ENCODE data around the gene NDUFA3. TPM values are rescaled to one million over a fixed set of nuclear protein-coding genes. Genes with fewer than 3 reads are reported as not detected.
A peak's percentile ranks its signal among the peaks of the same experiment; 100 is the strongest.

NDUFA3 gene
- total RNA-seq, 2 experiments from 2014 or later: 128 to 148 TPM

DNA sequence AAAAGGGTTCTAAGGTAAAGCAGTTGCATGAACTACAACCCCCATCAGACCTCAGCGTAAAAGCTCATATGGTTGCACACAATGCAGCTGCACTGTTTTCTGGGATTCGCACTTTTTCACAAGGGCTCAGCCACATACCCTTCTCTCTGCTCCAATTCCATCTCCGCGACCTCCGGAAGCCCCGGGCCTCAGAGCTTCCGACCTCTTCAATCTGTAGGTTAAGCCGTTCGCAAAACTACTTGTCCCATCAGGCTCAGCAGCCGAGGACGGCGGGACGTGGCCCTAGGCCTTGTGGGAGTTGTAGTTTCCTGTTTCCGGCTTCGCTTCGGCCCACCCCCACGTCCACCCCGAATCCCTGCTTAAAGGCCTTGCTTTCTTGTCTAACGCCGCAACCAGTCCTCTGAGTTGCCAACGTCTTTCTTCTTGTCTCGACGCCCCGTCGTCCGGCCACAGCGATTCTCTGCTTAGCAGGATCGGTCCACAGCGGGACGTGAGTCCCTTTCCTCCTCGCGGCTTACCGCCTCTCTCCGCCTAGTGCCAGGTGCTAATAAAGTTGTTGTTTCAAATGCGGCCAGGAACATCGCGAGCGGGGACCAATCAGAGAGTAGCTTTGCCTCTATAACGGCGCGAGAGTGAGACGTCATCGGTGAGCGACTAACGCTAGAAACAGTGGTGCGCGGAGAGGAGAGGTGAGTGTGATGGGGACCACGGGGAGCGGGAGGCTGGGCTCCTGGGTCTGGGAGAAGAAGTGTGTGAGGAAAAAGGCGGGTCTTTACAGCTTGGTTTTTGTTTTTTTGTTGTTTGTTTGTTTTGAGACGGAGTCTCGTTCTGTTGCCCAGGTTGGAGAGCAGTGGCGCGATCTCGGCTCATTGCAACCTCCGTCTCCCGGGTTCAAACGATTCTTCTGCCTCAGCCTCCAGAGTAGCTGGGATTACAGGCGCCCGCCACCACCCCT, 12.7 kb downstream of the NDUFA3 start, which contains the start of the genes PRPF31 and TFPT:
TSS of gene PRPF31 (plus strand) at position 646 of the 955 bp plus-strand sequence. CDS start 2,525 bp downstream, outside the sequence.
TSS of gene TFPT (minus strand) at position 549 of the 955 bp plus-strand sequence. CDS start at position 161, 388 bp downstream.
- ChIA-PET CTCF (interaction anchor here (0.7 to 2.0 kb wide), 5 partner anchors 12 to 240 kb away, joined by 3 to 10 read pairs (median 4); partner anchors contain the start of gene CNOT3), POLR2A (interaction anchor here (0.5 to 2.2 kb wide), 2 partner anchors 21 to 318 kb away, joined by 6 to 13 read pairs; partner anchors contain the start of gene CNOT3)
- peaks cover 35% of the 10 kb centered on the region for H3K4me1 Mint-ChIP-seq
- H3K27me3 Mint-ChIP-seq: no peaks in the 10 kb centered on the region
- peak; percentile 98 for DNase-seq
- peak within 1 kb of the TSS; percentile 87 for H3K4me3 Mint-ChIP-seq
- peaks cover 33% of the 10 kb centered on the region for H3K36me3 Mint-ChIP-seq (ENCODE audit: low read depth)
- peak within 1 kb of the TSS; percentile 91 for H3K27ac Mint-ChIP-seq
- H3K9me3 Mint-ChIP-seq: no peaks in the 10 kb centered on the region

DNA sequence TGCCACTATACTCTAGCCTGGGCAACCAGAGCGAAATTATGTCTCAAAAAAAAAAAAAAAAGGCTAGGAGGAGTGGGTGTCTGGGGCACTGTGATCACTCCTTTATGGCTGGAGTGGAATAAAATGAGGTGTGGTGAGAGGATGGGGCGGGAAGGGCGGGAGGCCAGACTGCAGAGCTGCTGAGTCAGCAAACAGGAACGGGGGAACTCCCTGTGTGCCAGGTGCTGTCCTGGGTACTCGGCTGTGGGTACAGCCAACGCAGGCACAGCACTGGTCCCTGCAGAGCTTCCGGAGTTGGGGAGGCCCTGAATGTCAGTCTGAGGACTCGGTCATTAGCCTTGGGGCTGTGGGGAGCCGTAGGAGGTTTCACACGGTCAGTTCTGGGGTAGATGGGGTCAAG, 18.6 kb downstream of the NDUFA3 start:
- Mint-ChIP-seq H3K4me3 (no peak overlapping the region), H3K27ac (no peak overlapping the region), H3K9me3 (no peaks in the 10 kb centered on the region), H3K4me1 (peaks cover 13% of the 10 kb centered on the region), H3K36me3 (ENCODE audit: low read depth) (peaks cover 19% of the 10 kb centered on the region), H3K27me3 (no peaks in the 10 kb centered on the region)
- CTCF ChIA-PET: interaction anchor here (1.4 kb wide), 1 partner anchor 15 kb away, joined by 3 read pairs; no protein-coding TSS in a partner anchor
- DNase-seq: no peak
- POLR2A ChIA-PET: no interaction called here

GRCh38 chr19:54123682-54124081, 21.0 kb downstream of the NDUFA3 start:
- no peaks in the 10 kb centered on the region for H3K4me1 Mint-ChIP-seq
- H3K36me3 Mint-ChIP-seq (ENCODE audit: low read depth): peaks cover 23% of the 10 kb centered on the region
- H3K4me3 Mint-ChIP-seq: no peak overlapping the region
- H3K27ac Mint-ChIP-seq: no peak overlapping the region
- ChIA-PET CTCF (interaction anchor here (0.6 to 1.0 kb wide), 2 partner anchors 18 to 105 kb away, joined by 3 read pairs; no protein-coding TSS in a partner anchor), POLR2A (interaction anchor here (0.6 kb wide), 1 partner anchor 9 kb away, joined by 3 read pairs; no protein-coding TSS in a partner anchor)
- no peak for DNase-seq
- no peaks in the 10 kb centered on the region for H3K9me3 Mint-ChIP-seq
- H3K27me3 Mint-ChIP-seq: no peaks in the 10 kb centered on the region

- Mint-ChIP-seq H3K9me3 (no peaks in the 10 kb centered on the region), H3K36me3 (ENCODE audit: low read depth) (peaks cover 25% of the 10 kb centered on the region), H3K27ac (no peak overlapping the region), H3K27me3 (no peaks in the 10 kb centered on the region), H3K4me3 (no peak overlapping the region), H3K4me1 (no peaks in the 10 kb centered on the region)
- no peak for DNase-seq
- POLR2A ChIA-PET: no interaction called here
- CTCF ChIA-PET: interaction anchor here (0.6 to 1.0 kb wide), 2 partner anchors 18 to 104 kb away, joined by 3 read pairs; no protein-coding TSS in a partner anchor
Measured at GRCh38 chr19:54124393-54124792, 21.7 kb downstream of the NDUFA3 start.

DNA sequence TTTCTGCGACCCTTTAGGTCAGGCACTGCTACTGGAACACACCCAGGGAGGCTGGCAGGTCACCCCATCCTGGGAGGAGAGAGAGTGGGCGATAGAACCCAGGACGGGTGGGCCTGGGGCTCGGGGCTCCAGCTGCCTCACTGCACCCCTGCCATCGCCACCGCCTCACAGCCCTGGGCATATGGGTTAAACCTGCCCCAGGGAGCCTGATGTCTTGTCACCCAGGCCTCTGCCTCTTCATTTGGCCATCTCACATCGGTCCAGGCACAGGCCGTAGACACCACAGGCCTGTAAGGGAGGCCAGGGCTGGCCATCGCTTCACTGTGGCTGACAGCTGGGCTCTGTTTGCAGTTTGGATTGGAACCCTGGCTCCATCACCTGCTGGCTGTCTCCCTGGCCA, 23.1 kb downstream of the NDUFA3 start:
- H3K4me1 Mint-ChIP-seq: no peaks in the 10 kb centered on the region
- H3K36me3 Mint-ChIP-seq (ENCODE audit: low read depth): peaks cover 20% of the 10 kb centered on the region
- no peak for DNase-seq
- no peaks in the 10 kb centered on the region for H3K27me3 Mint-ChIP-seq
- POLR2A ChIA-PET: no interaction called here
- no peaks in the 10 kb centered on the region for H3K9me3 Mint-ChIP-seq
- no peak overlapping the region for H3K27ac Mint-ChIP-seq
- CTCF ChIA-PET: no interaction called here
- H3K4me3 Mint-ChIP-seq: no peak overlapping the region

- no peak for DNase-seq
- no peaks in the 10 kb centered on the region for H3K4me1 Mint-ChIP-seq
- H3K36me3 Mint-ChIP-seq (ENCODE audit: low read depth): peaks cover 13% of the 10 kb centered on the region
- ChIA-PET CTCF (interaction anchor here (1.8 kb wide), 1 partner anchor 12 kb away, joined by 5 read pairs; the partner anchor contains the start of genes PRPF31 and TFPT), POLR2A (no interaction called here)
- H3K27ac Mint-ChIP-seq: no peak overlapping the region
- no peaks in the 10 kb centered on the region for H3K9me3 Mint-ChIP-seq
- no peak overlapping the region for H3K4me3 Mint-ChIP-seq
- no peaks in the 10 kb centered on the region for H3K27me3 Mint-ChIP-seq
Measured at GRCh38 chr19:54127688-54128440, 25.2 kb downstream of the NDUFA3 start.

DNA sequence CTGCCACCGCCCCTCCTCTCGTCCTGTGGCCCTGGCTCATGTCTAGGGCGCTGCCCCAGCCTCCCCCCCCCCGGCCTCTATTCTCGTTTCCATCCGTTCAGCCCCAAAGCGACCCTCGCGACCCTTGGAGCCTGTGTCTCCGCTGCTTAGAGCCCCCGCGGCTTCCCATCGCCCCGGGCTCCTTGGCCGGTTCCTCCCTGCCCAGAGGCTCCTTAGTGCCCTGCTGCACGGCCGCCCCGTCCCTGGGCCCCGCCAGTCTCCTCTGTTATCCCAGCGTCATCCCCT, 25.7 kb downstream of the NDUFA3 start:
- no peaks in the 10 kb centered on the region for H3K4me1 Mint-ChIP-seq
- peaks cover 11% of the 10 kb centered on the region for H3K36me3 Mint-ChIP-seq (ENCODE audit: low read depth)
- ChIA-PET POLR2A (no interaction called here), CTCF (no interaction called here)
- no peak overlapping the region for H3K4me3 Mint-ChIP-seq
- no peaks in the 10 kb centered on the region for H3K27me3 Mint-ChIP-seq
- no peak for DNase-seq
- no peaks in the 10 kb centered on the region for H3K9me3 Mint-ChIP-seq
- H3K27ac Mint-ChIP-seq: no peak overlapping the region

DNA sequence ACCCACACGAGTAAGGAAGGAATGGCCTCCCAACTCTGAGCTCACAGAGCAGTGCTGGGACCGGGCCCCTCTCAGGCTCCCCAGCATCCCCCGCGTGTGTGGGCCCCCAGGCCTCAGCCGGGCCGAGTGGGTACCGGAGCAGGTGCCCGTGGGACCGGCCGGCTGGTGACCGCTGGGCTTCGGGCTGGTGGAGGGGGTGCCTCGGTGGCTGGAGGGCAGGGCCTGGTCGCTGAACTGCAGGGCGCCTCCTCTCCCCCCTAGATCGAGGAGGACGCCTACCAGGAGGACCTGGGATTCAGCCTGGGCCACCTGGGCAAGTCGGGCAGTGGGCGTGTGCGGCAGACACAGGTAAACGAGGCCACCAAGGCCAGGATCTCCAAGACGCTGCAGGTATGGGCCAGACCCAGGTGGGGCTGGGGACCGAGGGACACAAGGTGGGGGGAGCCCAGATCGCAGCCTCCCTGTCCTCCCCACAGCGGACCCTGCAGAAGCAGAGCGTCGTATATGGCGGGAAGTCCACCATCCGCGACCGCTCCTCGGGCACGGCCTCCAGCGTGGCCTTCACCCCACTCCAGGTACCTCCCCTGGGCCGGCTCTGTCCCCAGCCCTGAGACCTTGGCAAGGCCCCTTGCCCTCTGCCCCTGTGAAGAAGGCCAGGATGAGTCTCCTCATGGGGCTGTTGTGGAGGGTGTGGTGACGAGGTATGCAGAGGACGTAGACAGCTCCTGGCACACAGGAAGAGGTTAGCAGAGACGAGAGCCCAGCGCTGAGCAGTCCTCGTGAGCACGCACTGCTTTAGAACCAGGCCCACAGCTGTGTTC, 26.4 kb downstream of the NDUFA3 start:
- peaks cover 8% of the 10 kb centered on the region for H3K36me3 Mint-ChIP-seq (ENCODE audit: low read depth)
- CTCF ChIA-PET: no interaction called here
- H3K4me3 Mint-ChIP-seq: no peak overlapping the region
- no peaks in the 10 kb centered on the region for H3K9me3 Mint-ChIP-seq
- H3K27me3 Mint-ChIP-seq: no peaks in the 10 kb centered on the region
- DNase-seq: no peak
- no peak overlapping the region for H3K27ac Mint-ChIP-seq
- H3K4me1 Mint-ChIP-seq: no peaks in the 10 kb centered on the region
- POLR2A ChIA-PET: no interaction called here

GRCh38 chr19:54129617-54129996, 27.0 kb downstream of the NDUFA3 start:
- ChIA-PET CTCF (no interaction called here), POLR2A (no interaction called here)
- H3K4me3 Mint-ChIP-seq: no peak overlapping the region
- H3K4me1 Mint-ChIP-seq: no peaks in the 10 kb centered on the region
- H3K36me3 Mint-ChIP-seq (ENCODE audit: low read depth): peaks cover 6% of the 10 kb centered on the region
- H3K27ac Mint-ChIP-seq: no peak overlapping the region
- no peaks in the 10 kb centered on the region for H3K9me3 Mint-ChIP-seq
- no peak for DNase-seq
- H3K27me3 Mint-ChIP-seq: no peaks in the 10 kb centered on the region

- no peak overlapping the region for H3K27ac Mint-ChIP-seq
- CTCF ChIA-PET: interaction anchor here (0.7 kb wide), 1 partner anchor 56 kb away, joined by 3 read pairs; the partner anchor contains the start of gene MBOAT7
- H3K9me3 Mint-ChIP-seq: no peaks in the 10 kb centered on the region
- peaks cover 2% of the 10 kb centered on the region for H3K36me3 Mint-ChIP-seq (ENCODE audit: low read depth)
- H3K4me3 Mint-ChIP-seq: no peak overlapping the region
- POLR2A ChIA-PET: no interaction called here
- peaks cover 10% of the 10 kb centered on the region for H3K4me1 Mint-ChIP-seq
- no peaks in the 10 kb centered on the region for H3K27me3 Mint-ChIP-seq
- DNase-seq: no peak
Measured at GRCh38 chr19:54133312-54133956, 30.8 kb downstream of the NDUFA3 start.

GRCh38 chr19:54133957-54134590, 31.4 kb downstream of the NDUFA3 start:
- CTCF ChIA-PET: interaction anchor here (0.7 kb wide), 1 partner anchor 56 kb away, joined by 3 read pairs; the partner anchor contains the start of gene MBOAT7
- DNase-seq: no peak
- Mint-ChIP-seq H3K27me3 (no peaks in the 10 kb centered on the region), H3K4me3 (no peak overlapping the region), H3K4me1 (peaks cover 15% of the 10 kb centered on the region), H3K9me3 (no peaks in the 10 kb centered on the region), H3K36me3 (ENCODE audit: low read depth) (peaks cover 6% of the 10 kb centered on the region), H3K27ac (no peak overlapping the region)
- POLR2A ChIA-PET: no interaction called here

Data from activated CD4-positive, alpha-beta T cell treated with anti-CD3 and anti-CD28 coated beads, Interleukin-2, amount 10 ng/mL, durations not matched to agents 7 days and 5 days (primary cell).